ENCODE results near the gene CMYA5.

The CMYA5 gene

GRCh38 chr5:79800979-79801827 is 111.6 kb downstream of the CMYA5 start:
- no peak for DNase-seq

GRCh38 chr5:79802406-79802805 is 112.8 kb downstream of the CMYA5 start:
- DNase-seq, result no peak

GRCh38 chr5:79803007-79803406 is 113.4 kb downstream of the CMYA5 start:
- no peak for DNase-seq

- no peak for DNase-seq
These were observed 117.1 kb downstream of the CMYA5 start for GRCh38 chr5:79806741-79807140.

- no peak for DNase-seq
These were observed 120.1 kb downstream of the CMYA5 start for GRCh38 chr5:79809743-79810142.

GRCh38 chr5:79811081-79811480 is 121.4 kb downstream of the CMYA5 start:
- no peak for DNase-seq

GRCh38 chr5:79811904-79812303 is 122.3 kb downstream of the CMYA5 start:
- no peak for DNase-seq

- no peak for DNase-seq
These were observed 125.1 kb downstream of the CMYA5 start for GRCh38 chr5:79814699-79815098.

- DNase-seq, result no peak
These were observed 126.4 kb downstream of the CMYA5 start for GRCh38 chr5:79816014-79816413.

- no peak for DNase-seq
These were observed 131.0 kb downstream of the CMYA5 start for GRCh38 chr5:79820648-79821047.

GRCh38 chr5:79824444-79824843 is 134.8 kb downstream of the CMYA5 start:
- no peak for DNase-seq

GRCh38 chr5:79825802-79826201 is 136.2 kb downstream of the CMYA5 start:
- DNase-seq, result no peak

- DNase-seq, result no peak
These were observed 137.6 kb downstream of the CMYA5 start for GRCh38 chr5:79827159-79827629.

- DNase-seq, result no peak
These were observed 139.6 kb downstream of the CMYA5 start for GRCh38 chr5:79829260-79829659.

GRCh38 chr5:79831381-79832309 is 142.0 kb downstream of the CMYA5 start:
- no peak for DNase-seq

GRCh38 chr5:79832911-79833310 is 143.3 kb downstream of the CMYA5 start:
- DNase-seq, result no peak

- no peak for DNase-seq
These were observed 144.6 kb downstream of the CMYA5 start for GRCh38 chr5:79834098-79834753.

- no peak for DNase-seq
These were observed 145.4 kb downstream of the CMYA5 start for GRCh38 chr5:79834754-79835714.

- DNase-seq, result no peak
These were observed 148.3 kb downstream of the CMYA5 start for GRCh38 chr5:79837761-79838551.

GRCh38 chr5:79840084-79840990 is 150.7 kb downstream of the CMYA5 start:
- no peak for DNase-seq
